ENCODE results near the gene BANP.

DNA sequence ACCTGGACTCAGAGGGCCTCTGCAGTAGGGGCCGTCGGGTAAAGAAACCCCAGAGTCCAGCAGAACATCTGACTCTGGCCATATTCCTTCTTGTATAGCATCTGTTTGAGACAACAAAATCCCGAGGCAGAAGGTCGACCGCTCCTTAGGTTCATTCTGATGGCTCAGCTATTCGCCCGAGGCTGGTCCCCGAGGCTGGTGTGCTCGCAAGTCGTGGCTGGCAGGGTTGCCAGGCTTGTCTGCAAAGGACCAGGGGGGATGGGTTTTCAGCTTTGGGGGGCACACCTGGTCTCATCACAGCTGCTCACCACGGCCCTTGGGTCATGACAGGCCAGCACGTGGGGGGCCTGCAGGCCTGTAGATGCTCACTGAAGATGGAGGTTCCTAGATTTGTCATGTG is 119.1 kb downstream of the BANP start:
- TF ChIP-seq, protein P1, sequence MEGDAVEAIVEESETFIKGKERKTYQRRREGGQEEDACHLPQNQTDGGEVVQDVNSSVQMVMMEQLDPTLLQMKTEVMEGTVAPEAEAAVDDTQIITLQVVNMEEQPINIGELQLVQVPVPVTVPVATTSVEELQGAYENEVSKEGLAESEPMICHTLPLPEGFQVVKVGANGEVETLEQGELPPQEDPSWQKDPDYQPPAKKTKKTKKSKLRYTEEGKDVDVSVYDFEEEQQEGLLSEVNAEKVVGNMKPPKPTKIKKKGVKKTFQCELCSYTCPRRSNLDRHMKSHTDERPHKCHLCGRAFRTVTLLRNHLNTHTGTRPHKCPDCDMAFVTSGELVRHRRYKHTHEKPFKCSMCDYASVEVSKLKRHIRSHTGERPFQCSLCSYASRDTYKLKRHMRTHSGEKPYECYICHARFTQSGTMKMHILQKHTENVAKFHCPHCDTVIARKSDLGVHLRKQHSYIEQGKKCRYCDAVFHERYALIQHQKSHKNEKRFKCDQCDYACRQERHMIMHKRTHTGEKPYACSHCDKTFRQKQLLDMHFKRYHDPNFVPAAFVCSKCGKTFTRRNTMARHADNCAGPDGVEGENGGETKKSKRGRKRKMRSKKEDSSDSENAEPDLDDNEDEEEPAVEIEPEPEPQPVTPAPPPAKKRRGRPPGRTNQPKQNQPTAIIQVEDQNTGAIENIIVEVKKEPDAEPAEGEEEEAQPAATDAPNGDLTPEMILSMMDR (IDR thresholded peaks at IDR 0.05; ENCODE audit: poor library complexity) = no peak
- no peak for TF ChIP-seq EZH2phosphoT487 (IDR thresholded peaks at IDR 0.05; ENCODE audit: low read depth, severe bottlenecking, unreplicated experiment)
